Mucosa of descending colon (tissue), 3 donors: Measurements from ENCODE around the gene NFATC2IP. TPM values are rescaled to one million over a fixed set of nuclear protein-coding genes. Genes with fewer than 3 reads are reported as not detected.

ENCODE experiments used
- ATAC-seq: fragments of 200-7000 bp; cut with Tn5 transposase; one replicate; pipeline ENCODE4 v1.9.1; 2020; ENCODE audit warnings: mild to moderate bottlenecking, moderate library complexity
- DNase-seq, 3 donors: peaks; one replicate each; pipeline ENCODE4 v3.0.0-alpha.2; 2020
- H3K36me3 ChIP-seq: fragments of 200-600 bp; one replicate; pipeline ENCODE4 v1.8.0; 2021; ENCODE audit warnings: low read depth, mild to moderate bottlenecking
- H3K4me1 ChIP-seq: fragments of 200-600 bp; one replicate; pipeline ENCODE4 v1.8.0; 2021; ENCODE audit warnings: low read depth, mild to moderate bottlenecking
- H3K4me3 ChIP-seq: fragments of 200-600 bp; one replicate; pipeline ENCODE4 v1.8.0; 2021; ENCODE audit warnings: mild to moderate bottlenecking
- H3K9me3 ChIP-seq: fragments of 200-600 bp; one replicate; pipeline ENCODE4 v1.8.0; 2021; ENCODE audit warnings: mild to moderate bottlenecking
- CTCF ChIP-seq: fragments of 200-600 bp; IDR thresholded peaks from one replicate; pipeline ENCODE4 v1.8.0; 2022; ENCODE audit warnings: antibody characterized with exemption, mild to moderate bottlenecking
- intact Hi-C, 2 donors: fragments of 100-400 bp; cut with DNase I in 1 of 2; cut with micrococcal nuclease in 1 of 2; formaldehyde crosslinking; loops; one replicate each; pipeline versions ENCODE4 v1.11.0 to v1.11.1; 2022; cut with DNase I, micrococcal nuclease
- total RNA-seq, 3 donors: library from RNA; stranded (reverse); fragmentation: NEBNext Ultra II Directional in 2 of 3; extraction: Animal tissue kit (Norgen Biotek cat#: 25700) in 2 of 3; gene quantifications; one replicate each; pipeline versions ENCODE4 v1.2.1 to v1.2.4, GENCODE V29; 2021 to 2023
- donor health status: DM: no; HTN: no; CAD: no; lungs with moderate emphysema.
- donor health status: DM: no; HTN: no; CAD: no.
- donor health status: DM: no; HTN: yes; CAD: no.

NFATC2IP gene
- total RNA-seq, 3 donors from 2014 or later: 45.0 to 57.9 (median 50.9) TPM

GRCh38 chr16:28933171-28933570, 17.6 kb upstream of the NFATC2IP start:
- intact Hi-C loops: no loop called here
- H3K9me3 ChIP-seq: no peaks in the 10 kb centered on the region
- DNase-seq (no peak), ATAC-seq (no peak)
- H3K36me3 ChIP-seq: no peaks in the 10 kb centered on the region
- H3K4me3 ChIP-seq: no peak overlapping the region
- H3K4me1 ChIP-seq: peaks cover 5% of the 10 kb centered on the region
- no peak for TF ChIP-seq CTCF

GRCh38 chr16:28935346-28935745, 15.4 kb upstream of the NFATC2IP start:
- Histone ChIP-seq H3K4me1 (peaks cover 5% of the 10 kb centered on the region), H3K9me3 (no peaks in the 10 kb centered on the region), H3K36me3 (no peaks in the 10 kb centered on the region), H3K4me3 (no peak overlapping the region)
- DNase-seq: no peak
- intact Hi-C loops: no loop called here
- TF ChIP-seq CTCF: no peak
- no peak for ATAC-seq

GRCh38 chr16:28935924-28936783, 14.6 kb upstream of the NFATC2IP start:
- no peaks in the 10 kb centered on the region for H3K36me3 ChIP-seq
- intact Hi-C loops: no loop called here
- ATAC-seq (peak; percentile 99), DNase-seq (peak; percentile 92 to 96 (median 93))
- no peaks in the 10 kb centered on the region for H3K9me3 ChIP-seq
- H3K4me1 ChIP-seq: peaks cover 5% of the 10 kb centered on the region
- no peak overlapping the region for H3K4me3 ChIP-seq
- no peak for TF ChIP-seq CTCF

GRCh38 chr16:28936784-28937155, 14.0 kb upstream of the NFATC2IP start:
- peaks cover 5% of the 10 kb centered on the region for H3K4me1 ChIP-seq
- H3K4me3 ChIP-seq: no peak overlapping the region
- DNase-seq (no peak), ATAC-seq (no peak)
- H3K9me3 ChIP-seq: no peaks in the 10 kb centered on the region
- no peaks in the 10 kb centered on the region for H3K36me3 ChIP-seq
- TF ChIP-seq CTCF: no peak
- intact Hi-C loops: no loop called here

GRCh38 chr16:28937222-28937876, 13.4 kb upstream of the NFATC2IP start:
- Histone ChIP-seq H3K4me1 (peaks cover 5% of the 10 kb centered on the region), H3K4me3 (no peak overlapping the region), H3K36me3 (no peaks in the 10 kb centered on the region), H3K9me3 (no peaks in the 10 kb centered on the region)
- ATAC-seq (no peak), DNase-seq (no peak)
- no peak for TF ChIP-seq CTCF
- intact Hi-C loops: no loop called here
